Heart right ventricle (tissue), 16 donors: ENCODE measurements around the gene ADAMTS12. TPM values are rescaled to one million over a fixed set of nuclear protein-coding genes. Genes with fewer than 3 reads are reported as not detected.

Experiments used
- ATAC-seq, 8 donors: fragments of 200-7000 bp; cut with Tn5 transposase; one replicate each; pipeline ENCODE4 v1.9.1; 2020; ENCODE audit warnings: mild to moderate bottlenecking in 8 of 8, moderate library complexity in 8 of 8, moderate number of reproducible peaks in 1 of 8
- DNase-seq, 2 donors: peaks; one replicate each; pipeline ENCODE4 v3.0.0-alpha.2; 2020
- H3K27ac ChIP-seq, 10 donors: fragments of 200-600 bp; sonication (generic) in 2 of 10; one replicate each; pipeline versions ENCODE4 v1.5.0 to v1.8.0; 2020 to 2022; ENCODE audit warnings: mild to moderate bottlenecking in 3 of 10
- H3K27me3 ChIP-seq, 7 donors: fragments of 200-600 bp; one replicate each; pipeline ENCODE4 v1.8.0; 2021 to 2022; ENCODE audit warnings: mild to moderate bottlenecking in 2 of 7
- H3K36me3 ChIP-seq, 9 donors: fragments of 200-600 bp; sonication (generic) in 1 of 9; one replicate each; pipeline versions ENCODE4 v1.5.0 to v1.8.0; 2020 to 2022; ENCODE audit warnings: mild to moderate bottlenecking in 2 of 9
- H3K4me1 ChIP-seq, 9 donors: fragments of 200-600 bp; sonication (generic) in 1 of 9; one replicate each; pipeline versions ENCODE4 v1.5.0 to v1.8.0; 2020 to 2022; ENCODE audit warnings: mild to moderate bottlenecking in 4 of 9
- H3K4me3 ChIP-seq, 10 donors: fragments of 200-600 bp; sonication (generic) in 2 of 10; one replicate each; pipeline versions ENCODE4 v1.5.0 to v1.8.0; 2020 to 2022; ENCODE audit warnings: mild to moderate bottlenecking in 7 of 10, moderate library complexity in 2 of 10
- H3K9me3 ChIP-seq, 11 donors: fragments of 200-600 bp in 10 of 11; sonication (generic) in 2 of 11; one replicate each; pipeline versions ENCODE4 v1.5.0 to v1.8.0; 2013 to 2022; ENCODE audit warnings: mild to moderate bottlenecking in 2 of 11, control low read depth in 1 of 11, moderate library complexity in 1 of 11
- CTCF ChIP-seq, 9 donors: fragments of 200-600 bp; sonication (generic) in 2 of 9; IDR thresholded peaks; one replicate each; pipeline versions ENCODE4 v1.5.0 to v1.8.0; 2021 to 2022; ENCODE audit warnings: antibody characterized with exemption in 9 of 9, mild to moderate bottlenecking in 5 of 9, moderate library complexity in 1 of 9
- WGBS, 2 donors: extraction: QIAGEN DNeasy Blood & Tissue Kit; methylation state at CpG; one replicate each; pipeline ENCODE4 v1.1.7; 2013; ENCODE audit warnings: inconsistent platforms in 1 of 2; 5-methylcytosine and 5-hydroxymethylcytosine counted together
- intact Hi-C, 10 donors: fragments of 100-400 bp; cut with DNase I; formaldehyde crosslinking; loops; one replicate each; pipeline versions ENCODE4 v1.11.1 to v1.14.2; 2022
- polyA plus RNA-seq, 2 donors: library from polyadenylated mRNA; stranded (reverse); fragments of 200-250 nt; gene quantifications; one replicate each; pipeline ENCODE4 v1.2.3, GENCODE V29; 2013
- total RNA-seq, 10 donors: library from RNA; stranded (reverse); fragmentation: NEBNext Ultra II Directional in 3 of 10; extraction: Animal tissue kit (Norgen Biotek cat#: 25700) in 3 of 10; gene quantifications; one replicate each; pipeline versions ENCODE4 v1.2.1 to v1.2.4, GENCODE V29; 2021 to 2023
- donor health status: Arrhythmogenic right ventricular cardiomyopathy.
- donor health status: ischemic (EF 13 %, LVEDD 7.1; RV severe dilation, severe dysfunction).
- donor health status: healthy with polysubstance abuse.
- donor health status: DM: no; HTN: yes; CAD: no.
- donor health status: DM: no; HTN: no; CAD: no.
- donor health status: ischemic (EF 25% LVEDD 6.9; RV normal size, moderate dysfunction).
- donor health status: ischemic (EF 25% LVEDD 5.7; RV mildly dilated, moderate dysfunction).
- donor health status: healthy.
- donor health status: DM: yes; HTN: yes; CAD: no.
- donor health status: Ischemic cardiomyopathy.
- donor health status: ischemic (EF 35%, LVEDD 5.7; RV mildly dilated, moderate dysfunction).
- donor health status: nonischemic (EF 11% LVEDD 7.7; RV severe dilation, severe dysfunction).
- donor health status: DM: yes; HTN: yes; CAD: no.
- donor health status: PGD.
- donor health status: ischemic (EF 29% LVEDD 5.4; RV normal size, mild dysfunction).
- donor health status: nonischemic (EF 23%, LVEDD 6.1; RV moderate dilation, normal function).

The ADAMTS12 gene
- total and polyA plus RNA-seq, 12 donors, result 0.37 to 3.7 (median 1.3) TPM

DNA sequence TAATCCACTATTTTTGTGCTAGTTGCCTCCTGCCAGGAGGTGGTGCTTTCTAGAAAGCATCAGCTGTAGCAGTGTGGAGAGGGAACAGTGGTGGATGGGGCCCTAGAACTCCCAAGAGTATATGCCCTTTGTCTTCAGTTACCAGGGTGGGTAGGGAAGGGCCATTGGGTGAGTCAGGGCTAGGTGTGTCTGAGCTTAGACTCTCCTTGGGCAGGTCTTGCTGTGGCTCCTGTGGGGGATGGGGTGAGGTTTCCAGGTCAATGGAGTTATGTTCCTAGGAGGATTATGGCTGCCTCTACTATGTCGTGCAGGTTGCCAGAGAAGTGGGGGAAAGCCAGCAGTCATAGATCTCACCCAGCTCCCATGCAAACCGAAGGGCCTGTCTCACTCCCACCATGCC is 11.3 kb upstream of the ADAMTS12 start:
- Histone ChIP-seq H3K4me3 (no peak overlapping the region), H3K9me3 (peaks cover 0 to 47% (median 29%) of the 10 kb centered on the region in 11 donors), H3K27me3 (no peaks in the 10 kb centered on the region), H3K27ac (no peak overlapping the region), H3K4me1 (no peaks in the 10 kb centered on the region), H3K36me3 (no peaks in the 10 kb centered on the region)
- no peak for TF ChIP-seq CTCF (IDR thresholded peaks at IDR 0.05)
- intact Hi-C loops, result no loop called here
- DNase-seq (no peak), ATAC-seq (no peak)
- WGBS, 2 donors, result 85 to 89% methylated on average over 2 of the region's 2 CpGs

- no peaks in the 10 kb centered on the region for H3K36me3 ChIP-seq
- 24 to 54% methylated on average over 1 of the region's 1 CpG for WGBS, 2 donors
- H3K27me3 ChIP-seq, result no peaks in the 10 kb centered on the region
- no peak overlapping the region for H3K4me3 ChIP-seq
- H3K27ac ChIP-seq, result no peak overlapping the region
- no peaks in the 10 kb centered on the region for H3K4me1 ChIP-seq
- intact Hi-C loops, result no loop called here
- DNase-seq, result no peak
- TF ChIP-seq CTCF (IDR thresholded peaks at IDR 0.05), result no peak
- peak in 1 of 8 donors; percentile 25 for ATAC-seq
- H3K9me3 ChIP-seq, result peaks cover 0 to 28% (median 14%) of the 10 kb centered on the region in 11 donors
These were observed 9.4 kb upstream of the ADAMTS12 start for GRCh38 chr5:33901156-33901555.

DNA sequence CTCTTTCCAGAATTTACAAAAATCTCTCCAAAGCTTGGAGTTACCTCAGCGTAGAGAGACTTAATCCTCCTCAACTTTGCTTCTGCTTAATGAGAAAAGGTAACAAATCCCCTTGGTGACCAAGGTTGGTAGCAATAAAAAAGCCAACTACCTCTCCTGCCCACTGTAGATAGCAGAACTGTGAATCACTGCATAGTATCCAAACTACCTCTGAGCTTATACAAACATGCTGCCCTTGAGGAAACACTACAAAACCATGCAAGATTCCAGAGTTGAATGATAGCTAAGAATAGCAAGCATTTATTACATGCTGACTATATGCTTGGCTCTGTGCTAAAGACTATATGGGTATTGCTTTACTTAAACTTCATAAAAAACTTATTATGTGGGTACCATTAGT is 2.8 kb upstream of the ADAMTS12 start:
- DNase-seq, result no peak

DNA sequence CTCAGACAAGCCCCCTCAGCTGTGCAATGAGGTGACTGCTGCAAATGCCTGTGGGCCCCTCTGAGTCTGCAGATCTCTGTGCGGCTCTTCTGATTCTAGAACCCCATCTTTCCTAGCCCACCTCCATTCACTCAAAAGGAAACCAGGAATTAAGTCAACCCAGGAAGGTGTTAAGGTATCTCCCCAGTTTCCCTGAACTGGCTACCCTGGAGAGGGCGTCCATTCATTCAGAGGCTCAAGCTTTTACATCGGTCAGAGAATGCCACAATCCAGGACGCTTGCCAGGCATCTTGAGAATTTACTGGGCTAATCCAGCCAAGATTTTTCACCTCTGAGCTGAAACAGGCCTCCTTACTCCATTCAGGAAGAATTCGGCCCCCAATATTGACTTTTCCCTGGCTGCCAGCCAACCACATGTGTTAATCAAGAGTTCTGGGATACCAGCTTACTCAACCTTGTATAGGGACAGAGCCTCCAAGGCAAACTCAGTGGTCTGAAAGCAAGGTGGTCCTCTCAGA is 889 bp upstream of the ADAMTS12 start:
- H3K36me3 ChIP-seq, result no peaks in the 10 kb centered on the region
- WGBS, 2 donors, result 14 to 20% methylated on average over 5 of the region's 5 CpGs
- peaks cover 0 to 21% (median 9%) of the 10 kb centered on the region in 9 donors for H3K4me1 ChIP-seq
- peaks cover 0 to 6% (median 0%) of the 10 kb centered on the region in 11 donors for H3K9me3 ChIP-seq
- no peak for TF ChIP-seq CTCF (IDR thresholded peaks at IDR 0.05)
- peak in 1 of 2 donors; percentile 30 for DNase-seq
- ATAC-seq, result peak; percentile 6 to 47 (median 20)
- intact Hi-C loops, result loop anchor here in 1 of 10 donors (10.0 kb wide), 1 partner anchor 108 kb away; no protein-coding TSS in a partner anchor
- peak overlapping the region in 7 of 10 donors; percentile 44 to 60 (median 54) for H3K4me3 ChIP-seq
- peak overlapping the region in 4 of 10 donors; percentile 51 to 71 (median 57) for H3K27ac ChIP-seq
- peaks cover 0 to 54% (median 38%) of the 10 kb centered on the region in 7 donors for H3K27me3 ChIP-seq

More for the DNA sequence above, 2.8 kb upstream of the ADAMTS12 start:
- H3K36me3 ChIP-seq, result no peaks in the 10 kb centered on the region
- intact Hi-C loops, result loop anchor here in 1 of 10 donors (10.0 kb wide), 1 partner anchor 110 kb away; no protein-coding TSS in a partner anchor
- no peak for ATAC-seq
- H3K27me3 ChIP-seq, result peaks cover 0 to 42% (median 21%) of the 10 kb centered on the region in 7 donors
- no peak for TF ChIP-seq CTCF (IDR thresholded peaks at IDR 0.05)
- H3K9me3 ChIP-seq, result peaks cover 0 to 6% (median 0%) of the 10 kb centered on the region in 11 donors
- 84 to 88% methylated on average over 1 of the region's 1 CpG for WGBS, 2 donors
- peaks cover 0 to 21% (median 9%) of the 10 kb centered on the region in 9 donors for H3K4me1 ChIP-seq
- no peak overlapping the region for H3K4me3 ChIP-seq
- no peak overlapping the region for H3K27ac ChIP-seq
